GM18526 (cell line): Measurements from ENCODE around the gene VGF.

Source experiments
- POLR2A ChIP-seq: IDR thresholded peaks from 3 replicates; pipeline ENCODE4 v1.6.1; 2011; ENCODE audit not compliant: insufficient read length; ENCODE audit errors: extremely low read depth

VGF gene

DNA sequence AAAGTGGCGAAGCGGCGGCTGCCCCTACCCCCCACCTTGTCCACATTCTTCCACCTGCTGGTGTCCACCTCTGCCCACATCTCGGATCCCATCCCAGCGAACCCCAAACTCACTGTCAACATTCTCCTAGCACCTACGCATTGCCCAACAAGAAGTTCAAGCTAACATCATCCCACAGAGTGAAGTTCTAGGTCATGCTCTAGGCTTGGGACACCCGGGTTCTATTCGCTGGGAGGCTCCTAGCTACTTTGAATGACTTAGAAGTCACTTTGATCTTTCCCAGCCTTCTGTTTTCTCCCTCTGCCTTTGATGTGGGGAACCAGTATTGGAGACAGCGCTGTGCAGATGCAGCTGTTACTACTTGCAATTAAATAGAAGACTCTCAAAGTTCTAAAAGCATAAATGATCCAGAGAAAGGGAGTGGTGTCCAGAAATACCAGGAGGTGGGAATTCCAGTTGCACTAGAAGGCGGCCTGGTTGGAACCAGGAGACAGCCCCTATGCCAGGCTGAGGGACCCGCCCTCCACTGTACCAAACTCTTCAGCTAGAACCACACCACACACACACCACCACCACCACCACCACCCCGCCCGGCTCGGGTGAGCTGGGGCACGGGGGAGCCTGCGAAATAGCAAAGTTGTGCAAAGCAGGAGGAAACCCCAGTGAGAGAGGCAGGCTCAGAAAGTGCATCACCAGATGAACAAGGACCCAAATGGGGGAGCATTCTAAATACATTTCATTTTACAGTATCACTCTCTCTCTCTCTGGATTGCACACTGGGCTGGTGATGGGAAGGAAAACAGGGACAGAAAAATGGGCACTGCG lies 5.5 kb upstream of the VGF start:
- no peak for TF ChIP-seq POLR2A

DNA sequence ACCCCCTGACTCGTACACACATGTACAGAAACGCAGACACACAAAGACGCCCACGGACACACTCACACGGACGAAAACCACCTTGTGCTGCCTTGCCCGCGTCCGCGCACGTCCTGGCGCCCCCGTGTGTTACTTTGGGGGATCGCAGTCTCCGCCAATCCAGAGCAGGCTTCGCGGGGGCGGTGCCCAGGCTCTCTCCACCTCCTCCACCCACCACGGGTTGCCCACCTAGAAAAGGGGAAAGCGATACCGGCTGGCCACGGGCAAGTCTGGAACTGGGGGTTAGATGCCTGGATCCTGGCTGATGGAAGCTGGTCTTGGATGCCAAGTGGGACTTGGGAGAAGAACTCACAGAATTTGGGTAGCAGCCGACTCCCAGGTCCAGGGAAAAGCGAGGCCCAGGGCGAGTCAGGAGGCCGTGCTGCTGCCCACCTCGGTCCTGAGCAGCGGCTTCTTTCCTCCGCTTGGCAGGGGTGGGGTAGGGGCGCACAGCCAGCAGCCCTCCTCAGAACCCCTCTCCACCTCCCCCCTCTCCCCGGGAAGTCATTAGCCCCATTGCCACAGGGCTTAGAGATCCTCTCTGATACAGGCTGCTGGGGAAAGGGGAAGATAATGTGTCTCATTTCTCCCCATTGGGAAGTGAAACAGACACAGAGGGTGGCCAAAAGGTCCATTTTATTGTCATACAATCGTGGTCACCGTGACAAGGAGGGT lies 4.6 kb upstream of the VGF start:
- no peak for TF ChIP-seq POLR2A

DNA sequence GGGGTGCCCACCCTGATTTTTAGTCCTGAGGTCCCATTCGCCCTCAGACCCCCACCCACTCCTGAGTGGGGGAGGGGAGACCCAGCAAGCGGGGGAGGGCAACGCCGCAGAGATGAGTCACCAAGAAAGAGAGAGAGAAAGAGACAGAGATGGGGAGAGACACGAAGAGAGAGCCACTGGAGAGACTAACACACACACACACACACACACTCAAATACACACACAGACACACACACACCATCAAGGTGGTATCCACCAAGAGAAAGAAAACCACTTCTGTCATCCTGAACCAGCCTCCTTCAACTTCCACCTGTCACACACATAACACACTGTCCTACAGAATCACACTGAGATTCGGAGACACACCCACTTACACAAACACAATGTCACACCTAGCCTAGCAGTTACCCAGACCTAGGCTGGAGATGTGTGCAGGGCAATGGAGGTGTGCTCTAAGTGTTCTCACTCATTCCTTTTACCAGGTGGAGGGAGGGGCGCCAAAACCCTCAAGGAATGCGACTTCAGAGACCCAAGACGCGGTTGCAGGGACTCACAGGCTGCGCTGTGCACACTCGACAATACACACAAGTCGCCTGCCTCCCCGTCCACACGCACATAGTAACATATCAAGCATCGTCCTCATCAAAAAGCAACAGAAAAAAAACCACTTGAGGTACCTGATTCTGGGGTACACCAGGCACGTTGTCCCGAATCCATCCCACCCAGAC lies 3.9 kb upstream of the VGF start:
- no peak for TF ChIP-seq POLR2A

DNA sequence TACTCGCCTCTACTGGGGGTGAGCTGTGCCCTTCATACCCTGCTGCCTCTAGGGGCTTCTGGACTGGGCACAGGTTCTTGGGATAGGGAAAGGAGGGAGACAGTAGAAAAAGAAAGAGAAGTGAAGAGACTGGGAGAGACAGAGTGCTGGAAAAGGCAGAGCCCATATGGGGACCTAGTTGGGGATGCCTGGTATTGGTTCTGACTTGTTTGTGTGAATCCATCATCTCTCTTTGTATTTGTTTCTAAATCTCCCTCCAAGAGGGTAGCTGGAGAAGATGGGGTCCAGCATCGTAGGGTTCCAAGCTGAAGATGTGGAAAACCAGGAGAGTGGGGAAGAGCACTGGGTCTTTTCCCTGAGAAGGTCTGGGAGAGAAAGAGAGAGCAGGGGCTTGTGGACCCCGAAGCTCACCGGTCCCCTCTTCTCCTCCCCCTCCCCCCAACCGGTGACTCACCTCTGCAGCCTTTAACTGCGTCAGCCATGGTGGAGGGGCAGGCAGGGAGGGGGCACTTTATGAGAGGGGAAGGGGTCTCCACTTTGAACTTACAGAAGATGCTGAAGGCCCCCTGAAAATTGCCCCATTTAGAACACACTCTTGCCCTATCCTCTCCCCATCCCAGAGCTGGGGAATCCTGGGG lies 3.2 kb upstream of the VGF start:
- TF ChIP-seq POLR2A, result no peak

DNA sequence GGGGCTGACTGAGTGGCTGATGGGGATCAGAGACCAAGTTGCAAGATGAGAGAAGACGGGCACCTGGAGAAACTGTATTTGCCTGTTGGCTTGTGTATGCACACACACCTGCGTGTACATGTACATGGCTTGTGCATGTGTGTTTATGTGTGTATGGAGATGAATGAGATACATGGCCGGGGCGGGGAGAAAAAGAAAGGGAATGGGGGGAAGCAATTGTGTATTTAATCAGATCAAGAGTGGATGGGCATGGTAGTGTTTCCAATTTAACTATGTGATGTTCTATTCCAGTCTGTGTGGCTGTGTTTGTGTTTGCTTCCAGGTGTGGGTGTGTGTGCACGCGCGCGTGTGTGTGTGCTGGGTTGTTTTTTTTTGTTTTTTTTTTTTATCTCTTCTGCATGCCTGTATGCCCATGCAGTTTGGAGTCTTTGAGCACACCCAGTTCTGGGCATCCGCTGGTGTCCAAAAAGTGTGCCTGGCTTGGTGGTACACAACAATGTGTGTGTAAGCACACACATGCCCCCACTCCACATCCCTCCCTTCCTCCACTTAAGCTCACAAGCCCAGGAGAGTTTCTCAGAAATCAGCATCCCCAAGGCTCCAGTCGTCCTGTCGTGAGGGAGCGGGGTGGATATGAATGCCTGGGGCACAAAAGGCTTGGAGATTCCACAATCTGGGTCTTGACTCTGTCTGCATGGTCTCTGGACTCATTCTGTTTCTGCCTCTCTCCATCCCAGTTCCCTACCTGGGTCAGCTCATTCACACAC lies 2.5 kb upstream of the VGF start:
- no peak for TF ChIP-seq POLR2A

DNA sequence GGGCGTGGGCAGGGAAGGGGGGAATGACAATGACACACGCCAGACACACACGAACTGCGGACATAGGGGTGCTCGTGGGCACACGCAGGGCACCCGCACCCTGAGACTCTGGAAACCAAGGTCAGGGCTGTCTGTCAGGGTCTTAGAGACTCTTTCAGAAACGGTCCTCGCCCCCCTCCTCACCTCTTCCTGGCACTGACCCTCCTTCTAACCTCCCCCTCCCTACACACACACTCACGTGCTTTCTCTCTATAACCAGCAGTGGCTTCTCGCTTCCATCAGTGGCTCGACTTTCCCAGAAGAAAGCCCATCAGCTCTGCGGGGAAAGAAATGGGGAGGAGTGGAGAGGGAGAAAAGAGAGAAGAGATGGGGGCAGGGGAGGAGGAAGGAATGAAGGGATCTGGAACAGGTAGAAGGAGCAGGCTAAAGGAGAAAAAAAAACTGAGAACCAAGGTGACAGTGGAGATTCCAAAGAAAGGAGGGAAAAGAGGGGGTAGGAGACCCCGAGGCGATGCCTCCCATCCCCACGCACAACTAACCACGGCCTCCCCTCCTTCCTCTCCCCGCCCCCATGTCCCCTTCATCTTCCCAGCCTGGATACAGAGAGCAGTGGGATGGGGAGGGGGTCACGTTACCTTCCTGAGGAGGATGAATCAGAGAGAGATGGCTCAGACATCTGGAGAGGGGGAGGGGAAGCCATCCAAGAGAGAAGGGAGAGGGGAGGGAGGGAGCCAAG lies 1.7 kb upstream of the VGF start:
- no peak for TF ChIP-seq POLR2A

DNA sequence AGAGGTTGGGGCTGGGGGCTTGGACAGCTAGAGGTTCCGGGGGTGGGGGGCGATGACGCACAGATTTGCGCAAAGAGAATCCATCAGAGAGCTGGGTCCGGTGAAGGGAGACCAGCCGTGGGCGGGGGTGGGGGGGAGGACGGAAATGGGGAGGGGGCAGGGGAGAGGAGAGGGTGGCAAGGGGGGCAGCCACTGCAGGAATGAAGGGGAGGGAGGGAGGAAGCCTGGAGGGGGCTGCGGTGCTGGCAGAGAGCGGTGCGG lies 1.2 kb upstream of the VGF start:
- TF ChIP-seq POLR2A, result no peak

DNA sequence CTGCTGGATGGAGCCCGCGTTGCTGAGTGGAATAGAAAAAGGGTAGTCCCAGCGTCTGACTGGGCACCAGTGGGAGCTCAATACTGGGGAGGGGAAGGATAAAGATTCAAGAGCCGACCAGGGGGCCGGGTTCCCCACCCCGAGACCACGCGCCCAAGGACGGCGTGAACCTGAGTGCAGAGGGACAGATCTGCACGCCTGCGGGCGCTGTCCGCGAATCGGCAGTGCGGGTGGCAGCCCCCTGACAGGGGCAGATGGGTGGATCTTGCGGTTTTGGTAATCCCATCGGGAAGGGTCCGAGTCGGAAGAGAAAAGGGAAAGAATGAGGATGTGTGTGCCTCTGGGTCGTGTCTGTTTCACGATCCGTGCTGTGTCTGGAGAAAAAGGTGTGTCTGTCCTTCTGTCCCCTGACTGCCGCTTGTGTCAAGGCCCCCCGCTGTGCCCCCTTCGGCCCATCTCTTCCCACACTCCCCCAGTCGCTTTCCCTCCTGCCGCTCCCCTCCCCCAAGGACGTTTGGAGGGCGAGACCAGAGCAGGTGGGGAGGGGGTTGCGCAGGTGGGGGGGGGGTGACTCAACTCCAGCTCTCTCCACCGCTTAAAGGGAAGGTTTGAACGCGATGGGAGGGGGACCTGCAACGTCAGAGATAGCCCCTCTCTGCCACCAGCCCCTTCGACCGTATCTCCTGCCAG lies 734 bp upstream of the VGF start:
- TF ChIP-seq POLR2A, result no peak

DNA sequence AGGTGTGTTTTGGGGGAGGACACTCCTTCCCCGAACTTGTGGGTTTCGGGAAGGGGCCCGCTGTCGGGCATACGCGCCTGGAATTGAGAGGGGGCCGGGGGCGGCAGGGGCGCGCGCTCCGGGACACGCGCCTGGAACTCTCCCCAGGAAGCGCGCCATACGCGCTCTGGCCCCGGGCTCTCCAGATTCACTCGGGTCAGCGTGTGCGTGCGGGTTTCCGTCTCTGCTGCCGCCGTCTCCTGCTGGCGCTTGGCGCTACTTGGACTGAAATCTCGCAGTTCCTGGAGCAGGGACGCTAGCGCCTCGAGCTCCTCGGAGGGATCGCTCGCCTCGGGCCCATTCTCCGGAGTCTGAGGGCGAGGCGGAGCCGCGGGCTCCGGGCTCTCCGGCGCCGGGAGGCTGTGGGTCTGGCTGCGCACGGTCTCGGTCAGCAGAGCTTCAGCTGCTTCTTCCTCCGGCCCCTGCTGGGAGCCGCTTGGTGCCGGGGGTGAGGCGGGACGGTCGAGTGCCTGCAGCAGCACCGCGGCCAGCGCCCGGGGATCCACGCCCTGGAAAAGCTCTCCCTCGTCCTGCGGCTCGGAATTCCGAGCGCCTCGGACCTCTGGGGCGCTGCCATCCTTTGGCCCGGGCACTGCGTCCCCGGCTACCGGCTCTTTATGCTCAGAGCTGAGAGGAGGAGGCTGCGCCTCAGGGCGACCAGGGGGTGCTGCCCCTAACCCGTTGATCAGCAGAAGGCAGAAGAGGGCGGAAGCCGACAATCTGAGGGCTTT lies 1.1 kb downstream of the VGF start:
- no peak for TF ChIP-seq POLR2A

DNA sequence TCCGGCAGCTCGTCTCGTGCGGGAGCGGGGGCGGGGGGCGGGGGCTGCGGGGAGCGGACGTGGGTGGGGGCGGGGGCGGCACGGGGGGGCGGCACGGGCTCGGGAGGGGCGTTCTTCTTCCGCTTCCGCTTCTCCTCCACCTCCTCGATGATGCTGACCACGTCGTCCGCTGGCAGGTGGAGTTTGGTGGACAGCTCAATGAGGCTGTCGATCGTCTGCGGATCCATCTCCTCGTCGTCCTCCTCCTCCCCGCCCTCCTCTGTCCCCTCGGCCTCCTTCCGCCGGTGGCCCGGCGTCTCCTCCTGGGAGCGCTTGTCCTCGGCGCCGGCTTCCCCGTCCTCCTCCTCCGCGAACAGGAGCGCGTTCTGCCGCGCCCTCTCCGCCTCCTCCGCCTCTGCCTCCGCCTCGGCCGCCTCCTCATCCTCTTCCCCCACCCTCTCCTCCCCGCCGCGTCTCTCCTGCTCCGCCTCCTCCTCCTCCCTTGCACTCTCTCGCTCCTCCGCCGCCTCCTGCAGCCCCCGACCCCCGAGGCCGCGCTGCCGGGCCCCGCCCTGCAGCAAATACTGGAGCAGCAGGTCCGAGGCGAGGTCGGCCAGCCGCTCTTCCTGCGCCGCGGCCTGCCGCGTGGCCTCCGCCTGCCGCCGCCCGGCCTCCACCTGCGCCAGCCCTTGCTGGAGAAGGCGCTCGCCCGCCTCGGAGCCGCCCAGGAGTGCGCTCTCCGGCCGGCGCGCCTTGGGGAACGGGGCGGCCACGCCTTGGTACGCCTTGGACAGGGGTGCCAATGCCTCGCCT lies 1.9 kb downstream of the VGF start:
- no peak for TF ChIP-seq POLR2A

DNA sequence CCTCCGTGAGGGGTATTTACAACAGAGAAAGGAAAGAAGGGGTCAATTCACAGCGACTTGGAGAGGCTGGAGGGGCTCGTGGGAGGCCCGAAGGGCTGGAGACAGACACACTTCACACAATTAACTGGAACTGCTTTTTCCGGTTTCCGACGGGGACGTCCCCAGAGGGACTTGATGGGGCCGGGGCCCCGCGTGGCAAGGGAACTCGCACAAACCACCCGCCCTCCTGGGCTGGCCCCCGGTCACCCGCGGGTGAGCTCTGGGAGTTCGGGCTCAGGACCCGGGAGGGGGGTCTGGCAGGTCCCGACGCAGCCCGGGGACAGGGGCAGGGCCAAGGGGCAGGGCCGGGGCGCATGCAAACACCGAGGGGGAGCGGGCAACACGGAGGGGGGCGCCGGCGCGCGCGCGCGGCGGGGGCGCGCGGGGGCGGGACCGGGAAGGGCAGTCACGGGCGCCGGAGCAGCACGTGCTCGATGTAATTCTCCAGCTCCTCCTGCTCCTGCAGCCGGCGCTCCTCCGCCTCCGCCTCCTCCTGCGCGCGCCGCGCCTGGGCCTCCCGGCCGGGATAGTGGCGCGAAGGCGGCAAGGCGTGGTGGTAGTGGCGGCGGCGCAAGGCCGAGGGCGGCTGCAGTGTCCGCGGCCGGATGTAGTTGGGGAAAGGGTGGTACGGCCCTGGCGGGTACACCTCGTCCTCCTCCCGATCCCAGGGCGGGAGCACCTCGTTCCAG lies 2.7 kb downstream of the VGF start:
- TF ChIP-seq POLR2A, result no peak

DNA sequence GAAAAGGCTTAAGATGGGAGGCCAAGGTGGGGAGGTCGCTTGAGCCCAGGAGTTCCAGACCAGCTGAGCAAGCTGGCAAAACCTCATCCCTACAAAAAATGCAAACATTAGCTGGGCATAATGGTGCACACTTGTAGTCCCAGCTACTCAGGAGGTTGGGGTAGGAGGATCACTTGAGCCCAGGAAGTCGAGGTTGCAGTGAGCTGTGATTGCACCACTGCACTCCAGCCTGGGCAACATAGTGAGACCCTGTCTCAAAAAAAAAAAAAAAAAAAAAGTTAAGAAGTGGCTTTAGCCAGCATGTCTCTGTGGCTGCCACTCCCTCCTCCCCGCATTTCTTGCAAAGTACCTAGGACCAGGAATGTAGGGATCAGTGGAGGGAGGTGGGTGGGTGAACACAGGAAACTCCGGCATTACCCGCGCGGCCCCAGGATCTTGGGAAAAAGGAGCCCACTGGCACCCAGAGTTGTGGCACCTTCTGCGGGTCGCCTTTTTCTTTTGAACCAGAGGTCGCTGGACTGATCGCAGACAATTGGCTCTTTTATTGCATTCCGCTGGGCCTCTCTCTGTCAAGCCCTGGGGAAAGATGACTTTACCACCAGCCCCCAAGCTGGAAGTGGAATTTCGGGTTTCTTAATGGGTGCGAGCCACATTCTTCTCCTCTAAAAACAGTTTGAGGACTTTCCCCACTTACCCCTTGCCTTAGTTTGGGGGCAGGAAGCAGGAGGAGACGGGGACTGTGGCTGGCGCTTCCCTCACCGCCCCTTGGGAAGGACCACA lies 3.5 kb downstream of the VGF start:
- TF ChIP-seq POLR2A, result no peak
